Glomerular endothelial cell (primary cell): ENCODE measurements around the gene NKD1. TPM values are rescaled to one million over a fixed set of nuclear protein-coding genes. Genes with fewer than 3 reads are reported as not detected.

Source experiments
- DNase-seq: peaks from one replicate; pipeline ENCODE4 v3.0.0-alpha.2; 2011; ENCODE audit warnings: low read depth, low spot score; ENCODE audit errors: extremely low read depth
- total RNA-seq: library from RNA; depleted of rRNA; stranded (reverse); fragments of >200 nt; gene quantifications from 2 replicates; pipeline ENCODE4 v1.2.3, GENCODE V29; 2015

NKD1 gene
- total RNA-seq, 1 donor from 2014 or later: under 0.01 TPM

DNA sequence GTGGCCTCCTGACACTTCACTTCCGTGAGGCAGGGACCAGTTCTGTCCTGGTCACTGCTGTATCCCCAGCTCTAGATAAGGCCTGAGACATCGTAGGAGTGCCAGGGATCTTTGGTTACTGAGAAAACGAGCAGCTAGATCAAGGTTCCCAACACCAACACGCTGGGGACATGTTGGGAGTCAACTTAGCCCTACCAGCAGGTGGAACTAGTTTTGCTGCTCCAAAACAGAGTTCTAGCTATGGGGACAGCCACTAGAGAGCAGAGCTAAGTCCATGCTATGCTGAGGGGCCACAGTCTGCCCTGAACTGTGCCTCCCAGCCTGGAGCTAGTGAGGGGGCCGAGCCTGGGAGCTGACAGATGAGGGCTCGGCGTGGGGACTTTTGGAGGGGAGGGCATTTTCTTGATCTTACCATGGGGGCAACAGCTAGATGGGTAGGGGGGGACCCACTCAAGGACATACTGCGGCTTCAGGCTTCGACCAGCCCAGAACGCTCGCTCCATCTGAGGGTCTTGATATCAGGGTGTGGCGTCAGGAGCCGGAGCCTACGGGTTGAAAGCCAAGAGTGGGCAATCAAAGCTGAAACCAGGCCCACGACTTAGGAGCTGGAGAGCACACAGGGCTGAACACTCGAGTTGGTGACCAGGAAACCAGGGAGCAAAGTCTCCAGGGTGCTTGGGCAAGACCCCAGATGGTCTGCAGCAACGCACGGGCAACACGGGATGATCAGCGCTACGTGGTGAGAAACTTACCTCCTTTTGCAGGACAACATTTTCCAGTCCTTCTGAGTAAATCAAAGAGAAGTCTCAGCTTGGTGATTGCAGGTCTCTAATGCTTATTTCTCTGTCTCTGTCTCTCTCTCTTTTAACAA, 119.5 kb downstream of the NKD1 start:
- no peak for DNase-seq

DNA sequence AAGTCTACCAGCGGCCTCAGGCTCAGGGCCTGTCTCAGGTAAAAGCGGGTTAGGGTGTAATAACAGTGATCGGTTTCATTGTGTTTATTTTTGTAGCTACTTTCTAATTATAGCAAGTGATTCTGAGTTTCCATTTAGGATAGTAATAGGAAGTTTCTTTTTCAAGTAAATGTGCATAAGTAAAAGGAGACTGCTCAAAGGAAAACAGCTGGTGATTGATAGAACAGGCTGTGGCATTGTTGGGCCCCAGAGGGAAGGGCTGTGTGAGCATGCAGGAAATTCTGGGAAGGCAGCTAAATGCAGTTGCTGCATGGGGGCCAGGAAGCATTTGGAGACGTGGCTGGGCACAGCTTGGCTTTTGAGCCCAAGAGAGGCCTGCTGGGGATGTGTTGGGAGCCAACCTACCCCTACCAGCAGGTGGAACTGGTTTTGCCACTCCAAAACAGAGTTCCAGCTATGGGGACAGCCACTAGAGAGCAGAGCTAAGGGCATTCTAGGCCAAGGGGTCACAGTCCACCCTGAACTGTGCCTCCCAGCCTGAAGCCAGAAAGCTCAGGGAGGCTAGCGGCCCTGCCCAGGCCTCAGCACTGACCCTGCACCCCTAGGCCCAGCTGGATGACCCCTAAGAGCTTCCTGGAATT, 120.3 kb downstream of the NKD1 start:
- no peak for DNase-seq

DNA sequence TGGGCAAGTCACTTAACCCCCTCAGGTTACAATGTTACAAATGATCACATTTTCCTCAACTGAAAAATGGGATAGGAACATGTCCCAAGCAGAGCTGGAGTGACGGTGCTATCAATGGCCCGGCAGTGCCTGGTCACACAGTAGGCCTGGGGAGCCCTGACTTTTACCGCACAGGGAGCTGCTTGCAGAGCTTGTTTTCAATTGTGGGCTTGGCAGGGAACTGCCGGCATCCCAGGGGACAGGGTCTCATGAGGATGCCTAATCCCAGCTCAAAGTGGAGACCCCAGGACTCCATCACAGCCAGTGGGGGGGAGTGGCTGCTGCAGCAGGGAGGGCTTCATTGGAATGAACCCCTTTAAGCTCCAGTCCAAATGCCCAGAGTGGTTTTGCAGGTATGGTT, 121.5 kb downstream of the NKD1 start:
- no peak for DNase-seq

DNA sequence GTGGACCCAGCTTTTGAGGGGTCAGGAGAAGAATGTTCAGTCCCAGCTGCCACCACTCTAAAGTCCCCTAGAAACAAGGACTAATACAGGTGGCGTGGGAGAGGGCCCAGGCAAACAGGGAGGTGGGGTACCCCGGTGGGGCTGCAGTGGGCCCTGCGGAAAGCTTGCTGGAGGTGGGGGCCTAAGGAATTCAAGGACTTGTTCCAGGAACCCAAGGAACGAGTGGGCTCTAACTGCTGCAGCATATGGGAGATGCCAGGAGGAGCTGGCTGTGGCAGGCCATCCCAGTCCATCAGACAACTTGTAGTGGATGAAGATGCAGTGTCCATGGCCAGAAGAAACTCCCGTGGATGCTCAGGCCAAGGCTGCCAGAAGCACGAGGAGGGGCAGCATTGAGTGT, 122.3 kb downstream of the NKD1 start:
- DNase-seq: no peak

DNA sequence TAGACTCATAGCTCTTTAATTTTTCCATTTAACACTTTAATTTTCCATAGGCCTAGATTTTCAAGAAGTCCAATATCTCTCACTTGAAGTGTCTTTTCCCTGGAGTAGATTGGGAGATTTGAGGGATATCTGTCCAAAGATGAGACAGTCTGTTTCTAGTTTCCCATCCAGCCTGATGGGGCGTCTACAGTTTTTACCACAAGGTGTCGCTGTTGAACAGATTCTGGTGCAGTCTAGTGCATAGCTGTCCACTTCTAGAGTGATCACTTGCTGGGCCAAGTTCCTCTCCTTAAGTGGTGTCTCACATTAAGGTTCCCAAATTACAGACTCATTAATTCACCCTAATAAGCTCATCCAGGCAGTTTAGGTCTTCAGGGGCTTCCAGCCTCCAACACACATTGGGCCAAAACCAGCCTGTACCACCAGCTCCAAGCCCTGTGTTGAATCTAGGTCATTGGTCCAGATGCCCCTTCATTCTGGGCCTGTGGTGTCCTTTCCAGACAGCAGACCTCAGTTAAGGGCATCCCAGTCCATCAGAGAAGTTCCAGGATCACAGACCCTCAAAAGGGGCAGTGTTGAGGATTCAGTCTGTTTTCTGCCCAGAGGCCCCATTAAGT, 123.6 kb downstream of the NKD1 start:
- DNase-seq: peak; percentile 7

DNA sequence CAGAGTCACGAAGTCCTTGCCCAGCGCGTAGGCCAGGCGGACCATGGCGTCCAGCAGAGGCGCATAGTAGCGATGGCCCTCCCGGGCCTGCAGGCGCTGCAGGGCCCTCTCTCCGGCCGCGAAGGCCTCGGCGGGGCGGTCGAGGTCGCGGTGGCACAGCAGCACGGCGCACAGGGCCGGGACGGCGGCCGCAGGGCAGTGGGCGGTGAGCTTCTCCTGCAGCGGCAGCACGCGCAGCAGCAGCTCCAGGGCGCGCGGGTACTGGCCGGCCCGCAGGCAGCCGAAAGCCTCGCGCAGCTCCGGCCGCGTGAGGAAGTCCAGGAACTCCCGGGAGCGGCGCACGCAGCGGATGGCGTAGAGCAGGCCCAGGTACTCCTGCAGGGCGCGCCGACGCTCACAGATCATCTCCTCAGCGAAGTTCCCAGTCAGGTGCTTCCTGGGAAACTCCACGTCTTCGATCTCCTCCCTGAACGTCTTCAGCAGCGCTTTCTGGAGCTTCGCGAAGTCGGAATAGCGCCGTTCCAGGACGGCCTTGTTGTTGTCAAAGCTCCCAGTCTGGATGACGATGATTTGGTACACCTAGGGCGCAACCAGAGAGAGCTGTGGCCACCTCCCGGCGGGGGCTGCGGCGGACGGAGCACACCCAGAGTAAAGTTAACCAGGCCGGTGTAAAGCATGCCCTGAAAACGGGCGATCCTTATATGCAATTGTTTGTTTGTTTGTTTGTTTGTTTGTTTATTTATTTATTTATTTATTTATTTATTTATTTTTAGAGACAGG, 125.5 kb downstream of the NKD1 start:
- no peak for DNase-seq

DNA sequence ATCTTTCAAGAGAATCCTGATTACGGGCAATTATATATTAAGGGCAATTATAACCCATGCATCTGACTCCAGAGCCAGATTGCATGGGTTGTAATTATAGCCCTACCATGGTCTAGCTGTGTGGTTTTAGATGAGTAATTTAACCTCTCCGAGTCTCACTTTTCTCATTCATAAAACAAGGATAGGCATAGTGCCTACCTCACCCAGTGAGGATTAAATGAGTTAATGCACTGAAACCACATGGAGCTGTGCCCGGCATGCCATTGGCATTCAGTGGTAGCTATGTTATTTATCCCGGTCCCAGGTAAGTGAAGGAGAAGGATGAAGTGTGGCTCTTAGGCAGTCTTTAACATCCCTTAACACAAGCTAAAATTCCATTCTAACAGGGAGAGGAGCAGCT, 126.6 kb downstream of the NKD1 start:
- DNase-seq: no peak

DNA sequence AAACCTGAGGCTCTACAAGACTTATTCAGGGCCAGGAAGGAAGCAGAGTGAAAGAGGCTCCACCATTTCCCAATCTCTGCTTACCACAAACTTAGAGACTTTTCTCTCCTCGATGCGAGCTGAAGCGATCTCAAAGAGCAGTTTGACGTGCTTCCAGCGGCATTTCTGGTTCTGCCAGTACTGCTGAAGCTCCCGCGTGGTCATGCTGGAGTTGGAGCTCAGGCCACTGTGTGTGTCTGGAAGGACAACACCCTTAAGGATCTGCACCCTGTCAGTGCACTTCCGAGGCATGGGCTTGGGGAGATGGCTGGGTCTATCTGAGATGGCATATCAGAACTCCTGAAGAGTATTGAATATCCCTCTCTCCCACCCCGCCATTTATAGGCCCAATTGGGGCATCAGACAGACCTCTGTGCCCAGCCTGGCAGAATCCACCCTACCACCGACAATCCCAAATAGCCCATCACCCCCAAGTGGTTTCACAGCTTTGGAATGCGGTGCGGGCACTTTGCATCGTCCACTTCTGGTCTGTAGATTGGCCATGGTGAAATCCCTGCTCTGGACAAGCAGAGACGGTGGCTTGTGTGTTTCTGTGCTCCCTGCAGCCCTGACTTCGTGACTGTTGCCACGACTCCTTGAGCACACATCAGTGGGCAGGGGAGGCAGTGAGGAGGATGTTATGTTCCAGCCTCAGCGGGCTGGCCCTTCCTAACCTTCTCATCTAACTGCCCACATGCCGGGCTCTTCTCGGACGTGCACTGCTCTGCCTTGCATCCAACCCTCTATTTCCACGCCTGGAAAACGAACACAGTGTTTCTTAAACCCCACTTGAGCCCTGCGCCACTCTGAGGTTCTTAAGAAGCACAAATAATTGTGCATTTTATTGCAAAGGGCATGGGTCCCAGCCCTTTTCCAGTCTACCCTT, 127.8 kb downstream of the NKD1 start:
- no peak for DNase-seq

DNA sequence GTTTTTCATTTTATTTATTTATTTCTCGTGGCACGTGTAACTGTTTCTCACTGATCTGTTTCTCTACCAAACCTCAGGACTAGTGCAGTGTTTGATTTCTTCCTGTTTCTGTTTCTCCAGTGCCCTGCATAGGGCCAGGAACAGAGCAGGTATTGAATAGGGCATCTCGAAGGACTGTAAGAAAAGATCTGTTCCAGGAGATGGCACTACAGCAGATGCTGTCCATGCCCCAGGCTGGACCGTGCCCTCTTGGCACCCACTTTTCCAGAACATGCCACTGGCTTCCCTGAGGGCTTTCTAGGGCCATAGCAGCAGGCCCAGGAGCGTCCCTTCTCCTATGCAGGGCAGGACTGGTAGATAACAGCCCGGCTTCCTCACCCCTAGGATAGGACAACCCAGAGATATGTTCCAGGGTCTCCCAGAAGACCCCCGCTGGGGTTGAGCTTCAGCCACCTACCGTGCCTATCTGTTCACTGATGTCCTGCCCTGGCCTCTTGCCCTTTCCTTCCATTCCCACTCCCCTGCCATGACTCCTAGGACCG, 128.6 kb downstream of the NKD1 start:
- DNase-seq: no peak

DNA sequence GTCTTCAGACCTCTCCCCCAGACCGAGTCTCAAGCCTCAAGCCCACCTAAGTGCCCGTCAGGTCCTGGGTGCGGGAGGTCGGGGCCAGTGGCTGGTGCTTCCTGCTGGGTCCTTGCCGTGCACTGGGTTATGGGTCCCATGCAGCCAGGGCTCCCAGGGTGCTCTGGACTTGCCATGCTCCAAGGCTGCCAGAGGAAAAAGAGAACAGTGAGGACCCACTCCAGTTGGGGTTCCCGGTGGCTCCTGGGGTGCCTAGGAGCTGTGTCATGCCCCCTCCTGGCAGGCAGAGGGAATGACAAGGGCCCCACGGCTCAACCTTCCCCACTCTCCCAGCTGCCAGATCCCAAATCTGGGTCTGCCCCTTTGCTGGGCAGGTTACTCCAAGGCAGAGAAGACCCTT, 129.2 kb downstream of the NKD1 start:
- DNase-seq: no peak

DNA sequence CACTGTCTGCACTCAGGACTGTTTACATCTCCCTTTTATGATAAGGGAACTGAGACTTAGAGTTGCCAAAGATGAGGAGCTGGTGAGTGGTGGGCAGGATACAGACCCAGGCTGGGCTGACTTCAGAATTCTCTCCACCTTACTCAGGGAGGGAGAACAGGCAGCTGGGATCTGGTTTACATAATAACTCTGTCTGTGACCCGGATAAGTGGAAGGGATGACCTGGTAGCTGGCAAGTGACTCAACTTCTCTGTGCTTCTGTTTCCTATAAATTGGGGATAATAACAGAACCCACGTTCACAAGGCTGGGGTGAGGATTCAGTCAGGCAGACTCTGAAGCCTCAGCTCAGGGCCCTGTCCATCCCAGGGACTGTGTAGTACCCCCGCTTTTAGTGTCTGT, 130.3 kb downstream of the NKD1 start:
- DNase-seq: no peak

DNA sequence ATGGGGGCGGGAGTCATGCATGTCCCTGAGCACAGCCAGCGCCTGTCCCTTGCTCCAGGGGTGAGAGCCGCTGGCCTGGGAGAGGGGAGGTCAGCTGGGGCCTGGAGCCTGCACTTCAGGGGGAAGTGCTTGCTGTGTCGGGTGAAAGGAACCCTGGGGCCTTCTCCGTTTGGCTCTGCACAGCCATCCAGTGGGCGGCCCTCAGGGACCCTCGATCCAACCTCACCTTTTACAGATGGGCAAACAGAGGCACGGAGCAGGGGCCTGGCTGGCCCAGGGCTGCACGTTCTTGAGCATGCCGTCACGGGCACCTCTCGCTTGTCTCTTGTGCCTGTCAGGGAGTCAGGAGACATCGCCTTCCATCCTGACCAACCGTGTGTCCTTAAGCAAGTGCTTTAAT, 131.1 kb downstream of the NKD1 start:
- no peak for DNase-seq

DNA sequence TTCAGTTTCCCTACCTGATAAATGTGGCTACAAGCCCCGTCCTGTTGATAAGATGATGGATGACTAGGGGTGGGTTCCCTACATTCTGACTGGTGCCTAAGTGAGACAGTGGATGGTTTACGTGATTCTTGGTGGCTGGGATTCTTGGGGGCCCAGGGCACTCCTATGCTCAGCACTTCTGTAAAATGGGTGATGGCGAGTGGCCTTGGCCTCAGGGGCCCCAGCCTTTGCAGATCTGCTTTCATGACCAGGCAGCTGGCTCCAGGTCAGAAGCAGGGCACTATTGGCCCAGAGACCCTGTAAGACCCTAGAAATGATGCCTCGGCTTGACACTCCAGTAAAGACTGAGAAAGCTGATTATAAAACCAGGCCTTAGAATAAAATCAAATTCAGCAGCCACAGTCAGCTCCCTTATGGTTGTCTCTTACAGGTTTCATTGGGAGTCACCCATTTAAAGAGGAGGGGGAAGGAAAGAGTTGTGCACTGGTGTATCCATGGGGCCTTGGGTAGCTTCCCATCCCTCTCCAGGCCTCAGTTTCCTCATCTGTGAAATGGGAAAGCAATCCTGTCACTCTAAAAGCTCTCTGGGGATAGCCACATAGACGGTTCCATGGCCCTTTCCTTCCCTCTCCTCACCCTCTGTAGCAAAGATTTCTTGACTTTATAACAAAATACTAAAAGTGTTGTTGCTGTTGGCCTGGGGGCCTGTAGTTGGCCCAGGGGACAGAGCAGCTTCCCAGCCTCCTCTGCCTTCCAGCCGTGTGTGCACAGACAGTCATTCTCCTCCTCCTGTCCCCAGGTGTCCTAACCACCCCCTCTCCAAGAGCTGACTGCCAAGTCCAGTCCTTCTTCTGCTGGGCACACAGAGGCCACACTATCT, 131.7 kb downstream of the NKD1 start:
- no peak for DNase-seq

DNA sequence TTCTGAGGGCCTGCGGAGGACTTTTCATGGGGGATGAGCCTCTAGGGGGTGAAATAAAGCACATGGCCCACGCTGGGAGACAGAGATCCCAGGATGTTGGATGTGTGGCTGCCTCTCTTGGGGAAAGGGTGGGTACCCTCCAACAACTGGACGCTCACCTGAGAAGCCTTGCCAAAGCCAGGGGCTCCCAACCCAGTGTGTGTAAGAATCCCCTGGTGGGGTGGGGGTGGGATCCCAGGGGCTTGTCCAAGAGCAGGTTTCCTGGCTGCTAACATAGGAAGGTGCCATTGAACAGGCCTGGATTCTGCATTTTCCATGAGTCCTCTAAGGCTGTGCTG, 132.3 kb downstream of the NKD1 start:
- DNase-seq: no peak

DNA sequence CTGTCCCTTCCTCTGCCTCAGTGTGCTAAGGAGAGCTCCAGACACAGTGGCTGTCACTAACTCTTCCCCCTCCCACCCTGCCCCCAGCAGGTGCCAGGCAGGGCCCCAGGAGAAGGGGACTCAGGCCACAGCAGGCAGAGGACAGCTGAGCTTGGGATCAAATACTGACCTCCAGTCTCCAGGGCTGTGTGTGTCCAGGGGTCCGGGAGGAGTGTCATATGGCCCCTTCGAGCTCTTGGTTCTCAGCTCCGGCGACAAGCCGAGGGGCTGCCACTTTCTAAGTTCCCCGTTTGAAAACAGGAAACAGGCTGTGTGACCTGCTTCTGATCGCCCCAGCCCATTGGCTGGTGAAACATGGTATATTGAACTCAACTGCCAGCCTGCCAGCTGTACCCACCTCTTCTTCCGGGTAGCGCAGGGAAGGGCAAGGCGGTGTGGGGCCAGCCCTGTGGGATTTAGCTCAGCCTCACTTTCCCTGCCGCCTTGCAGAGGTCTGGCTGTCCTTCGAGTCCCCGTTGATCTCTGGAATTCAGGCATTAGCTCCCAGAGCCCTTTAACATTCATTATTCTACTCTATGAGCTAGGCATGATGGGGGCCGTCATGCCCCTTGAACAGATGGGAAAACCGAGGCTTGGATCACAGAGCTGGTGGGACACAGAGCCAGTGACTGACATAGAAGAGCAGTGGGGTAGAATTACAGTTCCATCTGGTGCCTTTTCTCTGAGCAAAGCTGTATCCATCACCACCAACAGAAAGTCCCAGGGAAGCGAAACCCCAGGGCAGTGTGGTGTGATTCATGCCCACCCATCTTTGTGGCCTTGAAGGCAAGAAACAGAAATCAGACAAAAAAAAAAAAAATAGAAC, 133.1 kb downstream of the NKD1 start, which contains the start of gene SNX20:
Gene SNX20, minus strand, starts transcription at position 292 of the 865 bp plus-strand sequence. CDS start 3,786 bp downstream, outside the sequence.
- DNase-seq: no peak

DNA sequence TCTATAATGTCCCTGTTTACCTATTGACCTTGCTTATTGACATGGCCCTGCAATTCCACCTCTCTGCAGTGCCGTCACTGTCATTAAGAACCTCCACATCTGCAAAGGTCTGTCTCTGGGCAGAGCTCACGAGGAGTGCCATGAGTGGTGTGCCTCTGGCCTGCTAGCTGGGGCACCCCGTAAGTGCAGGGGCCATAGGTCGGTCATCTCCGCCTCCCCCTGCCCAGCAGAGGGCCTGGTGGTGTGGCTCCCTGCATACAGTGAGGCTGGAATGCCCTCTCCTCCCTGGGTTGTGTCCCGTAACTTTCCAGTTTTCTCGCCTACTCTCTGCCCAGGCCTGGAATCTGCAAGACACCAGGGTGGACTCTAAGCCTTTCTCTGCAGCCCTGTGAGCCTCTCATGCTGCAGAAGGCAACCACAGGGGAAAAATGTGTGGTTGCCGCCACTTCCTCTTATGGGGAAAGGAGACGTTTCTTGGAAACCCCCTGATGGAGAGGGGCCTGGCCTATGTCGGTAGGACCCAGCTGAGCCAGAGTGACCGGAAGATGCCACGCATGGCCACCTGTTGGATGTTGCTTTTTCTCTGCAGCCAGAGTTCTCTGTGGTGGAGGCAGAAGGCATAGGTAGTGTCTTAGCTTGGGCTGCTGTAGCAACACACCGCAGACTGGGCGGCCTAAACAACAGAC, 135.6 kb downstream of the NKD1 start:
- no peak for DNase-seq

DNA sequence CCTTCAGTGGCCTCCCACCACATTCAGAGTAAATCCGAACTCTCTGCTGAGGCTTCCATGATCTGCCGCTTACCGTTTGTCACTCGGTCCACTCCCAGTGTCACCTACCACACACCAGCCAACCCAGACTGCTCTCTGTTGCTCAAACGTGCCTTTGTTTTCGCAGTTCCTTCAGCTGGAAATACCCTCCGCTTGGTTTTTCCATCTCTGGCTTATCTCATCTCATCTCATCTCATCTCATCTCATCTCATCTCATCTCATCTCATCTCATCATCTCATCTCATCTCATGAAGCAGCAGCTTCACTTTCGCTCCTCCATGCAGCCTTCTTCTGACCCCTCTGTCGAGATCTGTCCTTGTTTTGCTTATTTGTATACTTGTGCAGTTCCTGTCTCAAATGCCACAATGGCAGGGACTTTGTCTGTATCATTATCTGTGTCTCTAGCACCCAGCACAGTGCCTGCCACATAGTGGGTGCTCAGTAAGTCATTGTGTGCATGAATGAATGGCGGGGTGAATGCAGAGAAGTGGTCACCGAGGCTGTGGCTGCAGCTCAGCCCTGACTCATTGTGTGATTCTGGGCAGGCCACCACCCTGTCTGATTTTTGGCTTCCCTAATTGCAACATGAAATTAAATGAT, 136.7 kb downstream of the NKD1 start:
- DNase-seq: no peak
